ENCODE measurements around the gene C11orf68. TPM values are rescaled to one million over a fixed set of nuclear protein-coding genes. Genes with fewer than 3 reads are reported as not detected.

C11orf68 gene
- total and polyA plus RNA-seq, 2 experiments from 2014 or later, result 16.8 to 23.2 TPM

DNA sequence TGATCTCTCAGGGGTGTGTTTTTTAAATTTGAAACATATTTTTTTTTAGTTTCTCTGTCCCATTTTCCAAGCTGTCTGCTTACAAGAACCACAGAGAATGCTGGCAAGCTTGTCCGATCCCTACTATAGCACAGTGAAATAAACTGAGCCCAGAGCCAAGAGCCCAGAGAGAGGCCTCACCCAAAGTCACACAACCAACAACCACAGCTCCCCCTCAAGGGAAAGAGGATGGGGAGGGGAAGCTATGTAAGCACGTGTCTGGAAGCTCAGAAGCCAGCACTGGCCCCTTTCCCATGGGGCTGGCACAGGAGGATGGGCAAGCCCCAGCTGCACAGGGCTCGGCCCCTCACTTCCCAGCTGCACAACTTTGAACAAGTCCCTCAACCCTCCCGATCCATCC is 39.4 kb upstream of the C11orf68 start:
- 0 out of 2 replicates have a peak, but pooled peaks cover 3% of the 10 kb centered on the region for H3F3A ChIP-seq (replicated peaks; ENCODE audit: low read depth)
- peaks cover 11% of the 10 kb centered on the region for H4K20me1 ChIP-seq (replicated peaks; ENCODE audit: insufficient read depth)
- H3K9me2 ChIP-seq (ENCODE audit: insufficient read depth), result no peaks in the 10 kb centered on the region
- Mint-ChIP-seq H3K27me3 (ENCODE audit: insufficient read depth, low read depth, poor library complexity) (peaks cover 14% of the 10 kb centered on the region), H3K4me3 (no peak overlapping the region), H3K9me3 (peaks cover 2% of the 10 kb centered on the region; the same call in 1 of the 3 replicates), H3K27ac (no peak overlapping the region), H3K4me1 (peaks cover 17% of the 10 kb centered on the region), H3K36me3 (ENCODE audit: low read depth) (peaks cover 8% of the 10 kb centered on the region; the same call in 1 of the 3 replicates)
- H3K36me3 ChIP-seq (ENCODE audit: insufficient read depth), result no peaks in the 10 kb centered on the region
- peaks cover 8% of the 10 kb centered on the region for H3K4me1 ChIP-seq (ENCODE audit: insufficient read depth)
- H3K79me2 ChIP-seq (replicated peaks; ENCODE audit: insufficient read depth), result peaks cover 13% of the 10 kb centered on the region
- DNase-seq (ENCODE audit: low spot score) (no peak), ATAC-seq (no peak)
- no peak overlapping the region for H3K4me3 ChIP-seq
- TF ChIP-seq EZH2phosphoT487 (IDR thresholded peaks at IDR 0.05; ENCODE audit: unreplicated experiment) (no peak), STAT1 (IDR thresholded peaks at IDR 0.05; ENCODE audit: unreplicated experiment) (no peak), CREB1 (CRISPR knock-in tag; IDR thresholded peaks at IDR 0.05; ENCODE audit: low read depth) (no peak), ZNF331 (CRISPR knock-in tag; IDR thresholded peaks at IDR 0.05; ENCODE audit: low read depth) (no peak), NANOG (IDR thresholded peaks at IDR 0.05; ENCODE audit: borderline replicate concordance) (no peak), POLR2AphosphoS5 (IDR thresholded peaks at IDR 0.05; ENCODE audit: low read depth) (no peak), ZNF462 (CRISPR knock-in tag; IDR thresholded peaks at IDR 0.05) (no peak), CTCF (conservative IDR thresholded peaks at IDR 0.05; ENCODE audit: low read depth in 2 of 2) (no peak), JUNB (IDR thresholded peaks at IDR 0.05; ENCODE audit: unreplicated experiment) (no peak), ZNF114 (CRISPR knock-in tag; IDR thresholded peaks at IDR 0.05) (no peak), EZH2 (IDR thresholded peaks at IDR 0.05; ENCODE audit: low read depth, unreplicated experiment) (no peak)
- TF ChIP-seq, protein P1, sequence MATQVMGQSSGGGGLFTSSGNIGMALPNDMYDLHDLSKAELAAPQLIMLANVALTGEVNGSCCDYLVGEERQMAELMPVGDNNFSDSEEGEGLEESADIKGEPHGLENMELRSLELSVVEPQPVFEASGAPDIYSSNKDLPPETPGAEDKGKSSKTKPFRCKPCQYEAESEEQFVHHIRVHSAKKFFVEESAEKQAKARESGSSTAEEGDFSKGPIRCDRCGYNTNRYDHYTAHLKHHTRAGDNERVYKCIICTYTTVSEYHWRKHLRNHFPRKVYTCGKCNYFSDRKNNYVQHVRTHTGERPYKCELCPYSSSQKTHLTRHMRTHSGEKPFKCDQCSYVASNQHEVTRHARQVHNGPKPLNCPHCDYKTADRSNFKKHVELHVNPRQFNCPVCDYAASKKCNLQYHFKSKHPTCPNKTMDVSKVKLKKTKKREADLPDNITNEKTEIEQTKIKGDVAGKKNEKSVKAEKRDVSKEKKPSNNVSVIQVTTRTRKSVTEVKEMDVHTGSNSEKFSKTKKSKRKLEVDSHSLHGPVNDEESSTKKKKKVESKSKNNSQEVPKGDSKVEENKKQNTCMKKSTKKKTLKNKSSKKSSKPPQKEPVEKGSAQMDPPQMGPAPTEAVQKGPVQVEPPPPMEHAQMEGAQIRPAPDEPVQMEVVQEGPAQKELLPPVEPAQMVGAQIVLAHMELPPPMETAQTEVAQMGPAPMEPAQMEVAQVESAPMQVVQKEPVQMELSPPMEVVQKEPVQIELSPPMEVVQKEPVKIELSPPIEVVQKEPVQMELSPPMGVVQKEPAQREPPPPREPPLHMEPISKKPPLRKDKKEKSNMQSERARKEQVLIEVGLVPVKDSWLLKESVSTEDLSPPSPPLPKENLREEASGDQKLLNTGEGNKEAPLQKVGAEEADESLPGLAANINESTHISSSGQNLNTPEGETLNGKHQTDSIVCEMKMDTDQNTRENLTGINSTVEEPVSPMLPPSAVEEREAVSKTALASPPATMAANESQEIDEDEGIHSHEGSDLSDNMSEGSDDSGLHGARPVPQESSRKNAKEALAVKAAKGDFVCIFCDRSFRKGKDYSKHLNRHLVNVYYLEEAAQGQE (IDR thresholded peaks at IDR 0.05; ENCODE audit: unreplicated experiment), result no peak
- TF ChIP-seq, protein P2, sequence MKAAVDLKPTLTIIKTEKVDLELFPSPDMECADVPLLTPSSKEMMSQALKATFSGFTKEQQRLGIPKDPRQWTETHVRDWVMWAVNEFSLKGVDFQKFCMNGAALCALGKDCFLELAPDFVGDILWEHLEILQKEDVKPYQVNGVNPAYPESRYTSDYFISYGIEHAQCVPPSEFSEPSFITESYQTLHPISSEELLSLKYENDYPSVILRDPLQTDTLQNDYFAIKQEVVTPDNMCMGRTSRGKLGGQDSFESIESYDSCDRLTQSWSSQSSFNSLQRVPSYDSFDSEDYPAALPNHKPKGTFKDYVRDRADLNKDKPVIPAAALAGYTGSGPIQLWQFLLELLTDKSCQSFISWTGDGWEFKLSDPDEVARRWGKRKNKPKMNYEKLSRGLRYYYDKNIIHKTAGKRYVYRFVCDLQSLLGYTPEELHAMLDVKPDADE (IDR thresholded peaks at IDR 0.05), result no peak
- H3K27me3 ChIP-seq (ENCODE audit: insufficient read depth), result no peaks in the 10 kb centered on the region
- H3K4me2 ChIP-seq, result 0 out of 2 replicates have a peak overlapping the region, but pooled peaks have one; percentile 26
- no peak overlapping the region for H3K27ac ChIP-seq (ENCODE audit: low read depth)
- no peak overlapping the region for H2AFZ ChIP-seq
